Gastroesophageal sphincter (tissue), 4 donors: Measurements from ENCODE around the gene SLC35A5. TPM values are rescaled to one million over a fixed set of nuclear protein-coding genes. Genes with fewer than 3 reads are reported as not detected.

Experiments used
- ATAC-seq: fragments of 150-250 bp; one replicate; pipeline ENCODE4 v1.9.1; 2016; ENCODE audit warnings: mild to moderate bottlenecking, moderate library complexity
- H3K27ac ChIP-seq, 4 donors: fragments of 200-600 bp; sonication (generic) in 3 of 4; 1 replicate in 3 of 4; 2 replicates in 1 of 4; pipeline ENCODE4 v1.5.1; 2016 to 2019
- H3K27me3 ChIP-seq: fragments of 200-600 bp; sonication (generic); one replicate; pipeline ENCODE4 v1.5.1; 2019
- H3K36me3 ChIP-seq, 2 donors: fragments of 200-600 bp; sonication (generic); one replicate each; pipeline ENCODE4 v1.5.1; 2019; ENCODE audit warnings: control low read depth in 1 of 2
- H3K4me1 ChIP-seq, 3 donors: fragments of 200-600 bp; sonication (generic); 1 replicate in 2 of 3; 2 replicates in 1 of 3; pipeline ENCODE4 v1.5.1; 2016 to 2019; ENCODE audit warnings: control low read depth in 2 of 3
- H3K4me3 ChIP-seq, 2 donors: fragments of 200-600 bp; sonication (generic); one replicate each; pipeline ENCODE4 v1.5.1; 2019; ENCODE audit warnings: mild to moderate bottlenecking in 1 of 2, moderate library complexity in 1 of 2
- H3K9me3 ChIP-seq, 3 donors: fragments of 200-600 bp; sonication (generic); one replicate each; pipeline ENCODE4 v1.5.1; 2017 to 2019; ENCODE audit warnings: control low read depth in 2 of 3
- EP300 ChIP-seq: sonication (generic); formaldehyde crosslinking; IDR thresholded peaks from one replicate; pipeline ENCODE4 v1.6.1; 2017; ENCODE audit warnings: antibody characterized with exemption, mild to moderate bottlenecking
- POLR2A ChIP-seq, 2 donors: fragments of 450-650 bp; IDR thresholded peaks; one replicate each; pipeline ENCODE4 v1.6.1; 2017; ENCODE audit warnings: antibody characterized with exemption in 2 of 2, mild to moderate bottlenecking in 2 of 2, moderate library complexity in 1 of 2
- POLR2AphosphoS5 ChIP-seq: sonication (generic); formaldehyde crosslinking; IDR thresholded peaks from one replicate; pipeline ENCODE4 v1.6.1; 2017; ENCODE audit warnings: antibody characterized with exemption
- WGBS, 2 donors: methylation state at CpG; one replicate each; pipeline ENCODE4 v1.1.5; 2018; ENCODE audit warnings: low coverage in 1 of 2; 5-methylcytosine and 5-hydroxymethylcytosine counted together
- total RNA-seq, 4 donors: library from RNA; depleted of rRNA; stranded (reverse); fragments of >200 nt; gene quantifications; one replicate each; pipeline ENCODE4 v1.1.0, GENCODE V29; 2016
- TF ChIP-seq, protein P1 (sequence below), 4 experiments: fragments of 200-600 bp in 2 of 4; fragments of 450-650 bp in 2 of 4; sonication (generic) in 1 of 4; IDR thresholded peaks; one replicate each; pipeline ENCODE4 v1.5.1; 2017 to 2019; ENCODE audit warnings: antibody characterized with exemption in 4 of 4, mild to moderate bottlenecking in 2 of 4, moderate library complexity in 2 of 4

Gene SLC35A5
- total RNA-seq, 4 donors from 2014 or later: 20.7 to 29.7 (median 25.4) TPM

DNA sequence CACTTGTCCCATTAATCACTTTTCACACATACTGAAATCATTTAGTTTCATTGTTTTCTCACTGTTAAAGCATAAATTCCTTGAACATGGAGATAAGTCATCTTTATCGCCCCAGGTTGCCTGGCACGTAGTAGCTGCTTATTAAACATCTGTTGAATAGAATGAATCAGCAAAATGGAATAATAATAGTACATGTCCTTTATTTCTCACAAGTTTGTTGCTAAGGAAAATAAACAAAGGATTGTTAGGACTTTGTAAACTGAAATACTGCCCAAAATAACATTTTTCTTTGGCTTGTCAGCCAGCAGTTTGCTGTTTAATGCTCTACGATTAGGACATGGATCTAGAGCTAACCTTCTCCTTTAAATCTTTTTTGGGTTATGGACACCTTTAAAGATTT, 17.9 kb downstream of the SLC35A5 start:
- Histone ChIP-seq H3K4me3 (no peak overlapping the region), H3K9me3 (no peaks in the 10 kb centered on the region), H3K36me3 (peaks cover 5 to 73% of the 10 kb centered on the region in 2 donors), H3K27ac (no peak overlapping the region), H3K4me1 (no peaks in the 10 kb centered on the region), H3K27me3 (no peaks in the 10 kb centered on the region)
- ATAC-seq: no peak
- 23 to 37% methylated on average over 3 of the region's 3 CpGs for WGBS, 2 donors
- TF ChIP-seq POLR2A (IDR thresholded peaks at IDR 0.05) (no peak), EP300 (no peak), POLR2AphosphoS5 (no peak)
- TF ChIP-seq, protein P1, sequence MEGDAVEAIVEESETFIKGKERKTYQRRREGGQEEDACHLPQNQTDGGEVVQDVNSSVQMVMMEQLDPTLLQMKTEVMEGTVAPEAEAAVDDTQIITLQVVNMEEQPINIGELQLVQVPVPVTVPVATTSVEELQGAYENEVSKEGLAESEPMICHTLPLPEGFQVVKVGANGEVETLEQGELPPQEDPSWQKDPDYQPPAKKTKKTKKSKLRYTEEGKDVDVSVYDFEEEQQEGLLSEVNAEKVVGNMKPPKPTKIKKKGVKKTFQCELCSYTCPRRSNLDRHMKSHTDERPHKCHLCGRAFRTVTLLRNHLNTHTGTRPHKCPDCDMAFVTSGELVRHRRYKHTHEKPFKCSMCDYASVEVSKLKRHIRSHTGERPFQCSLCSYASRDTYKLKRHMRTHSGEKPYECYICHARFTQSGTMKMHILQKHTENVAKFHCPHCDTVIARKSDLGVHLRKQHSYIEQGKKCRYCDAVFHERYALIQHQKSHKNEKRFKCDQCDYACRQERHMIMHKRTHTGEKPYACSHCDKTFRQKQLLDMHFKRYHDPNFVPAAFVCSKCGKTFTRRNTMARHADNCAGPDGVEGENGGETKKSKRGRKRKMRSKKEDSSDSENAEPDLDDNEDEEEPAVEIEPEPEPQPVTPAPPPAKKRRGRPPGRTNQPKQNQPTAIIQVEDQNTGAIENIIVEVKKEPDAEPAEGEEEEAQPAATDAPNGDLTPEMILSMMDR (IDR thresholded peaks at IDR 0.05): no peak

DNA sequence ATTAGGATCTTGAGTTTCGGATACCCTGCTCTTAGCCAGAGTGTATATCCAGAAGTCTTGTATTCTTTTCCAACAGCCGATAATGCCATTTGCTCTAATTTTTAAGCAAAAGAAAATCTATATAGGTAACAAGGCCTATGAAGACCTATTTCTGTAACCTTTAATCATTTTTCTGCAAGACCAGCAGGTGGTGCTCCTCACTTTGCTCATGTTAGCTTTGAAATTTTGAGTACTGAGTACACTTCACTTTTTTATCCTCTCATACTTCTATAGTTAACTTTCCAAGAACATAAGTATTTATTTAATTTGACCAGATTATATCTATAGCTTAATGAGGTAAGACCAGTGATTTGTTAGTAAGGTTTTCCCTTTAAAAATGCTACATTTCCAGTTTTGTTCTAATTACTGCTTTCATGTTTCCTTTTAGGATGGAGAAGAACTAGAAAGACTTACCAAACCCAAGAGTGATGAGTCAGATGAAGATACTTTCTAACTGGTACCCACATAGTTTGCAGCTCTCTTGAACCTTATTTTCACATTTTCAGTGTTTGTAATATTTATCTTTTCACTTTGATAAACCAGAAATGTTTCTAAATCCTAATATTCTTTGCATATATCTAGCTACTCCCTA, 20.5 kb downstream of the SLC35A5 start:
- no peak for ATAC-seq
- no peak for TF ChIP-seq POLR2AphosphoS5
- no peak for TF ChIP-seq EP300
- TF ChIP-seq POLR2A (IDR thresholded peaks at IDR 0.05): no peak
- TF ChIP-seq, protein P1 (IDR thresholded peaks at IDR 0.05): peak; percentile 45 to 69 (median 61)
- Histone ChIP-seq H3K27ac (no peak overlapping the region), H3K27me3 (no peaks in the 10 kb centered on the region), H3K9me3 (no peaks in the 10 kb centered on the region), H3K4me1 (peaks cover 0 to 8% (median 0%) of the 10 kb centered on the region in 3 donors), H3K36me3 (peaks cover 5 to 86% of the 10 kb centered on the region in 2 donors), H3K4me3 (no peak overlapping the region)
- WGBS, 2 donors: 50 to 73% methylated on average over 2 of the region's 2 CpGs

DNA sequence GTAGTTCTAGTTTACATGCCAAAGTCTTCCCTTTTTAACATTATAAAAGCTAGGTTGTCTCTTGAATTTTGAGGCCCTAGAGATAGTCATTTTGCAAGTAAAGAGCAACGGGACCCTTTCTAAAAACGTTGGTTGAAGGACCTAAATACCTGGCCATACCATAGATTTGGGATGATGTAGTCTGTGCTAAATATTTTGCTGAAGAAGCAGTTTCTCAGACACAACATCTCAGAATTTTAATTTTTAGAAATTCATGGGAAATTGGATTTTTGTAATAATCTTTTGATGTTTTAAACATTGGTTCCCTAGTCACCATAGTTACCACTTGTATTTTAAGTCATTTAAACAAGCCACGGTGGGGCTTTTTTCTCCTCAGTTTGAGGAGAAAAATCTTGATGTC, 21.3 kb downstream of the SLC35A5 start:
- H3K27me3 ChIP-seq: no peaks in the 10 kb centered on the region
- TF ChIP-seq POLR2AphosphoS5: no peak
- no peak for TF ChIP-seq POLR2A (IDR thresholded peaks at IDR 0.05)
- TF ChIP-seq, protein P1 (IDR thresholded peaks at IDR 0.05): no peak
- TF ChIP-seq EP300: no peak
- no peak for ATAC-seq
- WGBS, 2 donors: 75 to 79% methylated on average over 3 of the region's 3 CpGs
- H3K36me3 ChIP-seq: peaks cover 5 to 92% of the 10 kb centered on the region in 2 donors
- H3K4me1 ChIP-seq: peaks cover 0 to 8% (median 0%) of the 10 kb centered on the region in 3 donors
- no peaks in the 10 kb centered on the region for H3K9me3 ChIP-seq
- H3K27ac ChIP-seq: no peak overlapping the region
- no peak overlapping the region for H3K4me3 ChIP-seq

GRCh38 chr3:112585782-112586181, 23.9 kb downstream of the SLC35A5 start:
- no peak for TF ChIP-seq POLR2A (IDR thresholded peaks at IDR 0.05)
- TF ChIP-seq EP300: no peak
- TF ChIP-seq, protein P1 (IDR thresholded peaks at IDR 0.05): no peak
- no peak for TF ChIP-seq POLR2AphosphoS5
- H3K9me3 ChIP-seq: no peaks in the 10 kb centered on the region
- H3K27me3 ChIP-seq: no peaks in the 10 kb centered on the region
- no peak overlapping the region for H3K4me3 ChIP-seq
- ATAC-seq: no peak
- H3K27ac ChIP-seq: no peak overlapping the region
- H3K36me3 ChIP-seq: peaks cover 5 to 85% of the 10 kb centered on the region in 2 donors
- H3K4me1 ChIP-seq: peaks cover 0 to 8% (median 0%) of the 10 kb centered on the region in 3 donors

- TF ChIP-seq POLR2A (IDR thresholded peaks at IDR 0.05): no peak
- no peak for TF ChIP-seq EP300
- TF ChIP-seq POLR2AphosphoS5: no peak
- TF ChIP-seq, protein P1 (IDR thresholded peaks at IDR 0.05): no peak
- H3K27ac ChIP-seq: no peak overlapping the region
- no peak for ATAC-seq
- peaks cover 0 to 8% (median 0%) of the 10 kb centered on the region in 3 donors for H3K4me1 ChIP-seq
- no peaks in the 10 kb centered on the region for H3K9me3 ChIP-seq
- peaks cover 5 to 76% of the 10 kb centered on the region in 2 donors for H3K36me3 ChIP-seq
- WGBS, 2 donors: 89 to 100% methylated on average over 1 of the region's 1 CpG
- no peaks in the 10 kb centered on the region for H3K27me3 ChIP-seq
- H3K4me3 ChIP-seq: no peak overlapping the region
Measured at GRCh38 chr3:112587336-112587735, 25.5 kb downstream of the SLC35A5 start.
